Placental epithelial cell (primary cell): Measurements from ENCODE around the gene ERGIC1. TPM values are rescaled to one million over a fixed set of nuclear protein-coding genes. Genes with fewer than 3 reads are reported as not detected.

Experiments used
- small RNA-seq: library from RNA; depleted of rRNA; stranded (forward); fragments of <200 nt; gene quantifications from one replicate; pipeline ENCODE3, GENCODE V24; 2012
- total RNA-seq: library from RNA; depleted of rRNA; stranded (reverse); fragments of >200 nt; gene quantifications from 2 replicates; pipeline ENCODE4 v1.2.3, GENCODE V29; 2012

Gene ERGIC1
- 62.8 and 133 TPM in 2 replicates for total RNA-seq

GRCh38 chr5:172833686-172834414 lies at the start of gene ERGIC1:
TSS of gene ERGIC1 (plus strand) at chr5:172834251. CDS start at chr5:172834414, 163 bp downstream.

GRCh38 chr5:172983542-172984243 lies 149.6 kb downstream of the ERGIC1 start, which contains the start of gene ATP6V0E1:
TSS of gene ATP6V0E1 (plus strand) at chr5:172983771. CDS start at chr5:172983861, 90 bp downstream.

Small RNA genes within 50 kb of the gene (small RNA-seq; reads per million reads assigned to genes)
- gene AC022217.4 = not detected

Other genes starting within 250 kb of the ERGIC1 start
- gene NEURL1B, start 193.0 kb upstream of the ERGIC1 start, total RNA-seq = 0.79 and 0.98 TPM in 2 replicates
- 146 and 176 TPM in 2 replicates for gene DUSP1, start 63.1 kb upstream of the ERGIC1 start, total RNA-seq
- 32.2 and 32.6 TPM in 2 replicates for gene RPL26L1, start 125.2 kb downstream of the ERGIC1 start, total RNA-seq
- 112 and 123 TPM in 2 replicates for gene ATP6V0E1, start 149.5 kb downstream of the ERGIC1 start, total RNA-seq
- gene CREBRF, start 222.1 kb downstream of the ERGIC1 start, total RNA-seq = 13.8 and 19.2 TPM in 2 replicates